Right lobe of liver (tissue), 6 donors: ENCODE measurements around the gene ANKRD53. TPM values are rescaled to one million over a fixed set of nuclear protein-coding genes. Genes with fewer than 3 reads are reported as not detected.

Source experiments
- ATAC-seq, 4 donors: fragments of 200-7000 bp; cut with Tn5 transposase; one replicate each; pipeline ENCODE4 v1.9.1; 2020; ENCODE audit warnings: mild to moderate bottlenecking in 4 of 4, moderate library complexity in 4 of 4
- DNase-seq, 3 donors: peaks; one replicate each; pipeline ENCODE4 v3.0.0-alpha.2; 2020
- H3K27ac ChIP-seq, 3 donors: fragments of 200-600 bp; one replicate each; pipeline ENCODE4 v1.8.0; 2022
- H3K27me3 ChIP-seq, 2 donors: fragments of 200-600 bp; one replicate each; pipeline ENCODE4 v1.8.0; 2022
- H3K36me3 ChIP-seq, 4 donors: fragments of 200-600 bp; sonication (generic) in 1 of 4; one replicate each; pipeline versions ENCODE4 v1.5.1 to v1.8.0; 2017 to 2022; ENCODE audit warnings: control low read depth in 1 of 4
- H3K4me1 ChIP-seq, 4 donors: fragments of 200-600 bp; sonication (generic) in 1 of 4; one replicate each; pipeline versions ENCODE4 v1.5.1 to v1.8.0; 2017 to 2022; ENCODE audit warnings: control low read depth in 1 of 4
- H3K4me3 ChIP-seq, 3 donors: fragments of 200-600 bp; one replicate each; pipeline ENCODE4 v1.8.0; 2022
- H3K9me3 ChIP-seq, 4 donors: fragments of 200-600 bp; sonication (generic) in 1 of 4; one replicate each; pipeline versions ENCODE4 v1.5.1 to v1.8.0; 2017 to 2022; ENCODE audit warnings: control low read depth in 1 of 4
- POLR2A ChIP-seq: fragments of 450-650 bp; IDR thresholded peaks from one replicate; pipeline ENCODE4 v1.6.1; 2017; ENCODE audit warnings: antibody characterized with exemption, mild to moderate bottlenecking
- WGBS: methylation state at CpG from one replicate; pipeline ENCODE4 v1.1.6; 2018; ENCODE audit warnings: low coverage, low lambda C conversion rate; ENCODE audit not compliant: insufficient coverage; ENCODE audit errors: missing lambda C conversion rate; 5-methylcytosine and 5-hydroxymethylcytosine counted together
- intact Hi-C, 2 donors: fragments of 100-400 bp; cut with DNase I; formaldehyde crosslinking; loops; one replicate each; pipeline versions ENCODE4 v1.11.2 to v1.14.1; 2022
- long read RNA-seq: library from polyadenylated mRNA; unstranded; transcript quantifications from one replicate; pipeline ENCODE4 v2.0.0, GENCODE V29; 2019
- total RNA-seq, 6 experiments: library from RNA; depleted of rRNA in 2 of 6; stranded (reverse); fragments of >200 nt in 2 of 6; fragmentation: NEBNext Ultra II Directional in 3 of 6; extraction: Animal tissue kit (Norgen Biotek cat#: 25700) in 3 of 6; gene quantifications; one replicate each; pipeline versions ENCODE4 v1.1.0 to v1.2.4, GENCODE V29; 2016 to 2023
- TF ChIP-seq, protein P1 (sequence below), 4 donors: fragments of 200-600 bp in 3 of 4; fragments of 450-650 bp in 1 of 4; IDR thresholded peaks; one replicate each; pipeline versions ENCODE4 v1.5.1 to v1.8.0; 2016 to 2022; ENCODE audit warnings: antibody characterized with exemption in 4 of 4, mild to moderate bottlenecking in 2 of 4
- donor health status: DM: no; HTN: yes; CAD: no.
- donor health status: DM: no; HTN: no; CAD: no.
- donor health status: DM: no; HTN: no; CAD: no.
- donor health status: DM: no; HTN: yes; CAD: no.
- donor health status: DM: no; HTN: yes; CAD: no.

The ANKRD53 gene, protein sequence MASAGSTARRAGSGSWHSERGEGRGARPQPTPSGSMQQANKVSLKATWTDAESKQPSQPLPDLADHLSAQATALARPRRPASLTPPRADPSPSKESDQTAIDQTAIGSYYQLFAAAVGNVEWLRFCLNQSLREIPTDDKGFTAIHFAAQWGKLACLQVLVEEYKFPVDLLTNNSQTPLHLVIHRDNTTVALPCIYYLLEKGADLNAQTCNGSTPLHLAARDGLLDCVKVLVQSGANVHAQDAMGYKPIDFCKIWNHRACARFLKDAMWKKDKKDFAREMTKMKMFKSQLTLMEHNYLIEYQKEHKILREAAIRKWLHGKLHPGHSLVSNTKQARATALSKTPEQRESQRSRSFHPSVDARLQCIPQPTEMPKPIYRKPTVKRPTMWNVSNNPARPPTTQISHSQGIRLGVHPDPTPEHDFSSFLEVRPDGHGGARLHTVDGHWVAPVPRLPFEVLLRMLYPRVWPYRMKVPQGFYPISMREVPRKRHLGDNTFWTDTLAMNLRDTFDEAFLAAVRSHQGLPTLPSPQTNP
- under 1 TPM in 5 of 6 experiments, not detected in 1; 0.25 to 0.93 (median 0.50) TPM for total RNA-seq
- long read RNA-seq: 0 reads

DNA sequence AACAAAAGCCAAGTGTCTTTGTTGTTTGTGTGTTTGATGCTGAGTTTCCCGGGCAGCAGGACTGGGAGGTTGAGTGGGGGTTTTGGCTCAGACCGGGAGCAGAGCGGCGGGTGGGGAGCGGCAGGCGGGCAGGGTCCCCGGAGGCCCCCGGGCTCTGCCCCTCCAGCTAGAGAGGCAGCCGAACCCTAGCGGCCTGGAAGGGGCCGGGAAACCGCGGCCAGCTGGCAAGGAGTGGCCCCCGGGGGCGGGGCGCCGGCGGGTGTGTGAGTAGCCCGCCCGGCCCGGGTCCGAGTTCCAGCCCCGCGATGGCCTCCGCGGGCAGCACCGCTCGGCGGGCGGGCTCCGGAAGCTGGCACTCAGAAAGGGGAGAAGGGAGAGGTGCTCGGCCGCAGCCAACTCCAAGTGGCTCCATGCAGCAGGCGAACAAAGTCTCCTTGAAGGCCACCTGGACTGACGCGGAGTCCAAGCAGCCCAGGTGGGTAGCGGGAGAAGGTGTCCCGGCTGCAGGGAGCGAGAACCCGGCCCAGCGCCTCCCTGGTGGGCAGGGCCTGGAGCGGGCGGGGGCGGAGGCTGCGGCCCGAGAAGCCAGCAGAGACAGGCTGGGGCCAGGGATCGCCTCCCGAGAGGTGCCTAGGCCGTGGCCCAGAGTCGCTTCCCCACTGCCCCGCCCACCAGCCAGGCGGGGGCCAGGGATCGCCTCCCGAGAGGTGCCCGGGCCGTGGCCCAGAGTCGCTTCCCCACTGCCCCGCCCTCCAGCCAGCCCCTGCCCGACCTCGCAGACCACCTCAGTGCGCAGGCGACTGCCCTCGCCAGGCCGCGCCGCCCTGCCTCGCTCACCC is at the start of gene ANKRD53:
Gene ANKRD53 (plus strand): TSS at position 290 of the 839 bp plus-strand sequence. CDS start 16 bp downstream, at position 306.
- peak within 1 kb of the TSS; percentile 24 to 71 (median 65) for H3K27ac ChIP-seq
- H3K4me3 ChIP-seq: peak within 1 kb of the TSS; percentile 57 to 62 (median 61)
- DNase-seq (peak; percentile 70 to 75 (median 73)), ATAC-seq (peak; percentile 85 to 92 (median 86))
- 1% methylated on average over 13 of the region's 67 CpGs for WGBS
- no peaks in the 10 kb centered on the region for H3K36me3 ChIP-seq
- peaks cover 0 to 11% (median 5%) of the 10 kb centered on the region in 4 donors for H3K4me1 ChIP-seq
- no peaks in the 10 kb centered on the region for H3K9me3 ChIP-seq
- intact Hi-C loops: no loop called here
- TF ChIP-seq, protein P1, sequence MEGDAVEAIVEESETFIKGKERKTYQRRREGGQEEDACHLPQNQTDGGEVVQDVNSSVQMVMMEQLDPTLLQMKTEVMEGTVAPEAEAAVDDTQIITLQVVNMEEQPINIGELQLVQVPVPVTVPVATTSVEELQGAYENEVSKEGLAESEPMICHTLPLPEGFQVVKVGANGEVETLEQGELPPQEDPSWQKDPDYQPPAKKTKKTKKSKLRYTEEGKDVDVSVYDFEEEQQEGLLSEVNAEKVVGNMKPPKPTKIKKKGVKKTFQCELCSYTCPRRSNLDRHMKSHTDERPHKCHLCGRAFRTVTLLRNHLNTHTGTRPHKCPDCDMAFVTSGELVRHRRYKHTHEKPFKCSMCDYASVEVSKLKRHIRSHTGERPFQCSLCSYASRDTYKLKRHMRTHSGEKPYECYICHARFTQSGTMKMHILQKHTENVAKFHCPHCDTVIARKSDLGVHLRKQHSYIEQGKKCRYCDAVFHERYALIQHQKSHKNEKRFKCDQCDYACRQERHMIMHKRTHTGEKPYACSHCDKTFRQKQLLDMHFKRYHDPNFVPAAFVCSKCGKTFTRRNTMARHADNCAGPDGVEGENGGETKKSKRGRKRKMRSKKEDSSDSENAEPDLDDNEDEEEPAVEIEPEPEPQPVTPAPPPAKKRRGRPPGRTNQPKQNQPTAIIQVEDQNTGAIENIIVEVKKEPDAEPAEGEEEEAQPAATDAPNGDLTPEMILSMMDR (IDR thresholded peaks at IDR 0.05): no peak
- TF ChIP-seq POLR2A: no peak
- no peaks in the 10 kb centered on the region for H3K27me3 ChIP-seq

DNA sequence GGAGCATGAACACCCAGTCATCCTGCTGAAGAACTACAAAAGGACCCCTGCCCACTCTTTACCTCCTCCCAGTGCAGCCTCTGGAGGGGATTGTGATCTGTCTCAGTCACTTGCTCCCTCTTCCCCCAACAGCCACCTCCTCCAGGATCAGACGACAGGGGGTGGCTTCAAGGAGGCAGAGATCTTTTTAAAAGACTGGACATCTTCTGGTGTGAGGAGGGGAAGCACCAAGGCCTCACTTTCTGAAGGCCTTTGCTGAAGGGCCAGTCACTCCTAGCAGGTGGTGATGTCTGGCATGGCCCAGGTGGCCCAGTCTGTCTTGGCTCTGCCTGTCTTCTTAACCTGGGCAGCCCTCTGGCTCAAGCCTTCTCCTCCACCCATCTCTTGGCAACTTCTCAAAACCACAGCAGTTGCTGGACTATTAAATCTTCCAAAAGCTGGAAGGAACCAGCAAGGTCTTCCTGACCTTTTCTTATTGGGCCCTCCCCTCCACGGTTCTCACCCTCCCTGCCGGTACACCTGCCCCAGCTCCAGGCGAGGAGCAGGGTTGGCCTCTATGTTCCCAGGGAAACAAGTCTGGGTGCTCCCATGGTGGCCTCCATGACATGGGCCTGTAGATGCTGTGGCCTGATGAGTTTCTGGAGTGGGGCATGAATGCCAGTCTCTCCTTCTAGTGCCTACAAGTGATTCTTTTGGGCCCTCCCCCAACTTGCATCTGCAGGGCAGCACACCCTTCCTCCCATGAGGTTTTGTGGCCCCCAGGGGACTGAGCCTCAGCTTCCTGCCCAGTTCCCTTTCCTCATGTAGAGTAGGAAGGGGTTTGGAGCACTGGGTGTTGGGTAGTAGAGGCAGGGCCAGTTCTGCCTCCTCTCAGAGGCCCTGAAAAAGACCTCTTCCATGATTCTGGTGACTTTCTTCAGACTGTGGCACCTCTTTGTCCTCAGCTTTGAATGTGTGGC is 47.8 kb upstream of the ANKRD53 start:
- H3K36me3 ChIP-seq: no peaks in the 10 kb centered on the region
- no peaks in the 10 kb centered on the region for H3K9me3 ChIP-seq
- no peak for TF ChIP-seq POLR2A
- TF ChIP-seq, protein P1 (IDR thresholded peaks at IDR 0.05): no peak
- ATAC-seq (no peak), DNase-seq (no peak)
- H3K27me3 ChIP-seq: no peaks in the 10 kb centered on the region
- no peaks in the 10 kb centered on the region for H3K4me1 ChIP-seq
- intact Hi-C loops: no loop called here
- H3K4me3 ChIP-seq: no peak overlapping the region
- whole genome bisulfite sequencing: 73% methylated on average over 4 of the region's 4 CpGs
- no peak overlapping the region for H3K27ac ChIP-seq

DNA sequence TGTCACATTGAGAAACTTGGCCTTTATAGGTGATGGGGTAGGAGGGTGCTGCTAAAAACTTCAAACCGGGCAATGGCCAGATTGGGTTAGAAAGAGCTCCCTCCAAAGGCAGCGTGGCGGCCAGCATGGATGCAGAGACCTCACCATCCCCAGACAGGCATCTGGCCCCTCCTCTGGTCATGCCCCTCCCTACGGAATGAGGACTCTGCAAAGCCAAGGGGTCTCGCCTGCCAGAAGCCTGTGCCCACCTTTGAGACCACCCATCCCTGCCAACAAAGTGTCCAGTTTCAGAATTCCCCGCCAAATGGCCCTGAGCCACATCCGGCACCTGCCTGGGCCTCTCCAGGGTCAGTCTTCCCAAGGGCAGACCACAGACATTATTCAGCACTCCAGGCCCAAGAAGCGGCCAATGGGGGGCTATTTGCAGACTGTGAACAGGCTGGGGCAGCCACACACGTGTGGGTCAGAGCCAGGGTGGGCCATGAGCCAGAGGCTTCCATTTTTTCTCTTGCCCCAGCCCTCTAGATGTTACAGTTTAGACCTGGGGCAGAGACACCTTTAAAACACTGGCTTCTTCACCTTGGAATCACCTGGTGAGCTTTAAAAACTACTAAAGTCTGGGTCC is 46.9 kb upstream of the ANKRD53 start:
- H3K4me1 ChIP-seq: no peaks in the 10 kb centered on the region
- no peak overlapping the region for H3K4me3 ChIP-seq
- intact Hi-C loops: no loop called here
- TF ChIP-seq, protein P1 (IDR thresholded peaks at IDR 0.05): no peak
- TF ChIP-seq POLR2A: no peak
- no peak overlapping the region for H3K27ac ChIP-seq
- no peaks in the 10 kb centered on the region for H3K27me3 ChIP-seq
- no peak for ATAC-seq
- H3K36me3 ChIP-seq: no peaks in the 10 kb centered on the region
- DNase-seq: no peak
- no peaks in the 10 kb centered on the region for H3K9me3 ChIP-seq
- WGBS: 67% methylated on average over 3 of the region's 9 CpGs
